NOMO-1 (cell line): ENCODE measurements around the gene KCNAB1.

ENCODE experiments used
- DNase-seq, 2 experiments: peaks; one replicate each; lab custom pipeline; 2025; ENCODE audit not compliant: unreplicated experiment in 2 of 2; lab: John Stamatoyannopoulos, UW

Gene KCNAB1

GRCh38 chr3:156389449-156389950, 269.1 kb downstream of the KCNAB1 start:
- no peak for DNase-seq

GRCh38 chr3:156390846-156391245, 270.5 kb downstream of the KCNAB1 start:
- no peak for DNase-seq

- DNase-seq = no peak
Observed at GRCh38 chr3:156395961-156396710, 275.8 kb downstream of the KCNAB1 start.

- no peak for DNase-seq
Observed at GRCh38 chr3:156396851-156397250, 276.5 kb downstream of the KCNAB1 start.

- no peak for DNase-seq
Observed at GRCh38 chr3:156397534-156397933, 277.2 kb downstream of the KCNAB1 start.

- no peak for DNase-seq
Observed at GRCh38 chr3:156400062-156400461, 279.7 kb downstream of the KCNAB1 start.

GRCh38 chr3:156400735-156401134, 280.4 kb downstream of the KCNAB1 start:
- DNase-seq = no peak

- DNase-seq = no peak
Observed at GRCh38 chr3:156404217-156404616, 283.8 kb downstream of the KCNAB1 start.

GRCh38 chr3:156406393-156406792, 286.0 kb downstream of the KCNAB1 start:
- DNase-seq = no peak

GRCh38 chr3:156407617-156408225, 287.3 kb downstream of the KCNAB1 start:
- no peak for DNase-seq

GRCh38 chr3:156409694-156410093, 289.3 kb downstream of the KCNAB1 start:
- DNase-seq = no peak

- DNase-seq = no peak
Observed at GRCh38 chr3:156412600-156412999, 292.2 kb downstream of the KCNAB1 start.

GRCh38 chr3:156413293-156413892, 293.0 kb downstream of the KCNAB1 start:
- DNase-seq = no peak

GRCh38 chr3:156416846-156417558, 296.6 kb downstream of the KCNAB1 start:
- no peak for DNase-seq

GRCh38 chr3:156417559-156418132, 297.3 kb downstream of the KCNAB1 start:
- no peak for DNase-seq

- no peak for DNase-seq
Observed at GRCh38 chr3:156418428-156418827, 298.1 kb downstream of the KCNAB1 start.

- no peak for DNase-seq
Observed at GRCh38 chr3:156421534-156421933, 301.2 kb downstream of the KCNAB1 start.

- no peak for DNase-seq
Observed at GRCh38 chr3:156424758-156425157, 304.4 kb downstream of the KCNAB1 start.

GRCh38 chr3:156425651-156426050, 305.3 kb downstream of the KCNAB1 start:
- DNase-seq = no peak

GRCh38 chr3:156429125-156429524, 308.7 kb downstream of the KCNAB1 start:
- DNase-seq = no peak
